Hepatocyte (in vitro differentiated cells): Measurements from ENCODE around the gene ITPRID2.

Source experiments
- EZH2 ChIP-seq: fragments of 200-600 bp; sonication (generic); IDR thresholded peaks from 2 replicates; pipeline ENCODE4 v1.6.1; 2016; ENCODE audit warnings: antibody characterized with exemption, mild to moderate bottlenecking, borderline replicate concordance
- EZH2phosphoT487 ChIP-seq: fragments of 200-600 bp; sonication (generic); IDR thresholded peaks from one replicate; pipeline ENCODE4 v1.6.1; 2018; ENCODE audit warnings: antibody characterized with exemption, mild to moderate bottlenecking, low read depth, moderate library complexity; ENCODE audit not compliant: unreplicated experiment, severe bottlenecking
- TF ChIP-seq, protein P1 (sequence below): fragments of 200-600 bp; sonication (generic); IDR thresholded peaks from 2 replicates; pipeline ENCODE4 v1.5.1; 2016; ENCODE audit warnings: antibody characterized with exemption, mild to moderate bottlenecking; ENCODE audit not compliant: poor library complexity

DNA sequence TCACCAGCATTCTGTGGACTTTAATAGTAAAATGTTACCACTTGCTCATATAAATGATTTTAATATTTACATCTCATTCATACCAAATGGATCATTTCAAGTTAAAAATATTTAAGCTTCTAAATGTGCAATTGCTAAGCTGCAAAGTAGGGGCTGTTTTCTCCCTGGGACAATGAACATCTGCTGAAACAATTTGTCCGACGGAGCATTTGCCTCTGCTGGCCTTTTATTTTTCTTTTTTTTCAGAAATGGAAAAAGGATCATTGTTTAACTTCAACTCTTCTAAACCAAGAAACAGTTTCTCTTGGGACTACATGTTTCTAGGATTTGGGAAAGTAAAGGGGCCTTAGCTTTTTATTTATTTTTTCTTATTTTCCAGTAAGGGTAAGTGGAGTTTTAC, 43.8 kb upstream of the ITPRID2 start:
- TF ChIP-seq, protein P1, sequence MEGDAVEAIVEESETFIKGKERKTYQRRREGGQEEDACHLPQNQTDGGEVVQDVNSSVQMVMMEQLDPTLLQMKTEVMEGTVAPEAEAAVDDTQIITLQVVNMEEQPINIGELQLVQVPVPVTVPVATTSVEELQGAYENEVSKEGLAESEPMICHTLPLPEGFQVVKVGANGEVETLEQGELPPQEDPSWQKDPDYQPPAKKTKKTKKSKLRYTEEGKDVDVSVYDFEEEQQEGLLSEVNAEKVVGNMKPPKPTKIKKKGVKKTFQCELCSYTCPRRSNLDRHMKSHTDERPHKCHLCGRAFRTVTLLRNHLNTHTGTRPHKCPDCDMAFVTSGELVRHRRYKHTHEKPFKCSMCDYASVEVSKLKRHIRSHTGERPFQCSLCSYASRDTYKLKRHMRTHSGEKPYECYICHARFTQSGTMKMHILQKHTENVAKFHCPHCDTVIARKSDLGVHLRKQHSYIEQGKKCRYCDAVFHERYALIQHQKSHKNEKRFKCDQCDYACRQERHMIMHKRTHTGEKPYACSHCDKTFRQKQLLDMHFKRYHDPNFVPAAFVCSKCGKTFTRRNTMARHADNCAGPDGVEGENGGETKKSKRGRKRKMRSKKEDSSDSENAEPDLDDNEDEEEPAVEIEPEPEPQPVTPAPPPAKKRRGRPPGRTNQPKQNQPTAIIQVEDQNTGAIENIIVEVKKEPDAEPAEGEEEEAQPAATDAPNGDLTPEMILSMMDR = no peak
- TF ChIP-seq EZH2 (no peak), EZH2phosphoT487 (no peak)
